ENCODE results near the gene PANK4. TPM values are rescaled to one million over a fixed set of nuclear protein-coding genes. Genes with fewer than 3 reads are reported as not detected.

PANK4 gene
- total and polyA plus RNA-seq, 10 of the 15 experiments (the other 5 are each of a cell fraction or from before 2014, with no cell fraction given) = 0.35 to 38.0 (median 18.6) TPM

GRCh38 chr1:2561446-2561845 is 35.0 kb upstream of the PANK4 start:
- ATAC-seq = no peak
- intact Hi-C loops (cut with micrococcal nuclease; ENCODE audit: unreplicated experiment) (no loop called here), in situ Hi-C loops (cut with MboI) (no loop called here)
- H3K4me2 ChIP-seq (ENCODE audit: control insufficient read depth, insufficient read depth) = no peak overlapping the region
- H4K20me1 ChIP-seq (ENCODE audit: control insufficient read depth, insufficient read depth) = no peaks in the 10 kb centered on the region
- WGBS (ENCODE audit: insufficient coverage, insufficient replicate concordance, low lambda C conversion rate, missing lambda C conversion rate) = 98% methylated on average over 11 of the region's 11 CpGs
- POLR2A ChIA-PET = interaction anchor here (0.8 to 1.4 kb wide), 4 partner anchors 16 to 23 kb away, joined by 3 to 5 read pairs (median 4); no protein-coding TSS in a partner anchor
- no peak overlapping the region for H3K4me3 ChIP-seq
- no peak for DNase-seq (ENCODE audit: low read depth, low spot score)
- no peaks in the 10 kb centered on the region for H3K9me3 ChIP-seq (replicated peaks; ENCODE audit: control insufficient read depth, insufficient read depth, low read length)
- FAIRE-seq = no peak
- H3K9ac ChIP-seq (ENCODE audit: control insufficient read depth, insufficient read depth, low read length) = no peak overlapping the region
- peaks cover 21% of the 10 kb centered on the region for H3K79me2 ChIP-seq (ENCODE audit: control insufficient read depth, insufficient read depth, low read length)
- SMC1A ChIA-PET (ENCODE audit: uncharacterized antibody, unreplicated experiment) = interaction anchor here (3.4 kb wide), 1 partner anchor 24 kb away, joined by 15 read pairs; no protein-coding TSS in a partner anchor
- RAD21 ChIA-PET (ENCODE audit: unreplicated experiment) = interaction anchor here (0.8 to 1.7 kb wide), 2 partner anchors 15 to 16 kb away, joined by 4 to 5 read pairs; no protein-coding TSS in a partner anchor
- peaks cover 0 to 2% of the 10 kb centered on the region in 2 experiments; a peak in 3 of 4 replicates for H3K36me3 ChIP-seq (ENCODE audit: control insufficient read depth in 2 of 2, insufficient read depth in 2 of 2, low read length in 1 of 2)
- H3K4me1 ChIP-seq (ENCODE audit: control insufficient read depth, insufficient read depth, low read length) = peaks cover 4% of the 10 kb centered on the region; the same call in 1 of the 2 replicates
- no TSS peak for BruUV-seq (replicated peaks)
- no peaks in the 10 kb centered on the region for H3K27me3 ChIP-seq (replicated peaks in 1 of 2; ENCODE audit: control insufficient read depth in 2 of 2, insufficient read depth in 2 of 2, low read length in 1 of 2)
- H2AFZ ChIP-seq (ENCODE audit: control insufficient read depth, low read depth, low read length) = no peak overlapping the region
- H3K27ac ChIP-seq (ENCODE audit: control insufficient read depth, insufficient read depth) = no peak overlapping the region
- no peak for TF ChIP-seq ZBTB33 (IDR thresholded peaks at IDR 0.05)
- CTCF ChIA-PET = interaction anchor here (1.2 to 2.3 kb wide), 6 partner anchors 10 to 24 kb away, joined by 3 to 14 read pairs (median 4); no protein-coding TSS in a partner anchor

DNA sequence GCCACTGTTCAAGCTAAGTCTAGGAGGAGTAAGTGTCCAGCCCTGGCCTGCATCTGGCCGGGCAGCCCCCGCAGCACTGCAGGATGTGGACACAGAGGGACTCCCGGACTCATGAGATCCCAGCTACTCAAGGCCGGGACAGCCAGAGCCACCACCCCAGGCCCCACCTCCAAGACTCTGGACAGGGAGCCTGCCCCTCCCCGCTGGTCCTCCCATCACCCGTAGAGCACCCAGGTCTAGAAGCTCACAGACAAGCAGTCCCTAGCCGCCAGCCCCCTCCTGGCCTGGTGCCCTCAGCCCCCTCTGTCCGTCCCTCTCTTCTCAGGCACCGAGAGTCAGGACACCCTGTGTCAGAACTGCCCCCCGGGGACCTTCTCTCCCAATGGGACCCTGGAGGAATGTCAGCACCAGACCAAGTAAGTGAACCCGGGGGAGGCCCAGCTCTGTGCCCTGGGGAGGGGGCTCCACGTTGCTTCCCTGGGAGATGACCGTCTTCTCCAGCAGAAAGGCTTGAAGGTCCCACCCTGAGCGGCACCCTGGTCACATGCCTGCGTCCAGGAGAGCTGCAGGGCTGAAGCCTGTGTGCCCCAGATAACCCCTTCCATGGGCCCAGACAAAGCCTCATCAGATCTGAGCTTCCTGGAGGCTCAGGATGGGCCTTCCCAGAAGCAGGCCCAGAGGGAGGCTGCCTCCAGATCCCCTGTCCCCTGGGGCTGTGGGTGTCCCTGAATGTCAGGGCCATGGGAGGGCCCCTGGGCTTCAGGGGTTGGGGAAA is 34.1 kb upstream of the PANK4 start:
- Histone ChIP-seq H3K9me3 (replicated peaks; ENCODE audit: control insufficient read depth, insufficient read depth, low read length) (no peaks in the 10 kb centered on the region), H3K27me3 (replicated peaks in 1 of 2; ENCODE audit: control insufficient read depth in 2 of 2, insufficient read depth in 2 of 2, low read length in 1 of 2) (no peaks in the 10 kb centered on the region), H3K79me2 (ENCODE audit: control insufficient read depth, insufficient read depth, low read length) (peaks cover 31% of the 10 kb centered on the region), H4K20me1 (ENCODE audit: control insufficient read depth, insufficient read depth) (no peaks in the 10 kb centered on the region), H3K4me2 (ENCODE audit: control insufficient read depth, insufficient read depth) (no peak overlapping the region; the same call in 1 of the 2 replicates), H3K9ac (ENCODE audit: control insufficient read depth, insufficient read depth, low read length) (no peak overlapping the region), H3K4me1 (ENCODE audit: control insufficient read depth, insufficient read depth, low read length) (peaks cover 9% of the 10 kb centered on the region), H3K36me3 (ENCODE audit: control insufficient read depth in 2 of 2, insufficient read depth in 2 of 2, low read length in 1 of 2) (peaks cover 0 to 2% of the 10 kb centered on the region in 2 experiments; a peak in 3 of 4 replicates), H3K27ac (ENCODE audit: control insufficient read depth, insufficient read depth) (no peak overlapping the region), H2AFZ (ENCODE audit: control insufficient read depth, low read depth, low read length) (no peak overlapping the region), H3K4me3 (no peak overlapping the region)
- SMC1A ChIA-PET (ENCODE audit: uncharacterized antibody, unreplicated experiment) = interaction anchor here (3.4 kb wide), 1 partner anchor 24 kb away, joined by 15 read pairs; no protein-coding TSS in a partner anchor
- RAD21 ChIA-PET (ENCODE audit: unreplicated experiment) = interaction anchor here (1.7 kb wide), 1 partner anchor 17 kb away, joined by 5 read pairs; no protein-coding TSS in a partner anchor
- BruUV-seq (replicated peaks) = no TSS peak
- FAIRE-seq = no peak
- POLR2A ChIA-PET = interaction anchor here (0.9 to 1.4 kb wide), 3 partner anchors 15 to 24 kb away, joined by 3 to 5 read pairs (median 4); no protein-coding TSS in a partner anchor
- ATAC-seq = no peak
- TF ChIP-seq HDAC6 (IDR thresholded peaks at IDR 0.05; ENCODE audit: unreplicated experiment) (no peak), YBX1 (IDR thresholded peaks at IDR 0.05) (no peak), ZBED1 (IDR thresholded peaks at IDR 0.05; ENCODE audit: borderline replicate concordance) (no peak), SPI1 (IDR thresholded peaks at IDR 0.05; ENCODE audit: borderline replicate concordance, insufficient read depth, low read depth, low read length) (no peak), STAT3 (IDR thresholded peaks at IDR 0.05; ENCODE audit: low read depth, low read length) (no peak), NR2C2 (IDR thresholded peaks at IDR 0.05; ENCODE audit: borderline replicate concordance, control insufficient read depth, insufficient read length, low read depth) (no peak), ZBTB33 (IDR thresholded peaks at IDR 0.05) (no peak), TCF12 (IDR thresholded peaks at IDR 0.05; ENCODE audit: low read depth, low read length) (no peak)
- intact Hi-C loops (cut with micrococcal nuclease; ENCODE audit: unreplicated experiment) (no loop called here), in situ Hi-C loops (cut with MboI) (no loop called here)
- 86% methylated on average over 13 of the region's 15 CpGs for WGBS (ENCODE audit: insufficient coverage, insufficient replicate concordance, low lambda C conversion rate, missing lambda C conversion rate)
- CTCF ChIA-PET = interaction anchor here (1.4 to 2.3 kb wide), 3 partner anchors 11 to 24 kb away, joined by 4 to 14 read pairs (median 8); no protein-coding TSS in a partner anchor
- DNase-seq (ENCODE audit: low read depth, low spot score) = no peak

All from GM12878 (cell line).